Heart left ventricle (tissue), 16 donors: ENCODE data around the gene CFAP300. TPM values are rescaled to one million over a fixed set of nuclear protein-coding genes. Genes with fewer than 3 reads are reported as not detected.

Source experiments
- ATAC-seq, 4 donors: fragments of 200-7000 bp; cut with Tn5 transposase; one replicate each; pipeline ENCODE4 v1.9.1; 2020 to 2022; ENCODE audit warnings: moderate library complexity in 4 of 4, mild to moderate bottlenecking in 3 of 4, moderate number of reproducible peaks in 1 of 4
- DNase-seq, 5 donors: peaks; one replicate each; pipeline ENCODE4 v3.0.0-alpha.2; 2020
- H3K27ac ChIP-seq, 12 donors: fragments of 200-600 bp; sonication (generic) in 4 of 12; one replicate each; pipeline versions ENCODE4 v1.5.0 to v1.8.0; 2016 to 2022; ENCODE audit warnings: mild to moderate bottlenecking in 2 of 12
- H3K27me3 ChIP-seq, 9 donors: fragments of 200-600 bp; sonication (generic) in 2 of 9; one replicate each; pipeline versions ENCODE4 v1.5.1 to v1.8.0; 2016 to 2022; ENCODE audit warnings: mild to moderate bottlenecking in 3 of 9
- H3K36me3 ChIP-seq, 9 donors: fragments of 200-600 bp; sonication (generic) in 2 of 9; one replicate each; pipeline versions ENCODE4 v1.5.0 to v1.8.0; 2018 to 2022; ENCODE audit warnings: mild to moderate bottlenecking in 2 of 9
- H3K4me1 ChIP-seq, 12 donors: fragments of 200-600 bp; sonication (generic) in 4 of 12; one replicate each; pipeline versions ENCODE4 v1.5.0 to v1.8.0; 2016 to 2022; ENCODE audit warnings: mild to moderate bottlenecking in 3 of 12
- H3K4me3 ChIP-seq, 12 donors: fragments of 200-600 bp; sonication (generic) in 4 of 12; one replicate each; pipeline versions ENCODE4 v1.5.0 to v1.8.0; 2017 to 2022; ENCODE audit warnings: mild to moderate bottlenecking in 9 of 12, moderate library complexity in 4 of 12
- H3K9me3 ChIP-seq, 12 donors: fragments of 200-600 bp; sonication (generic) in 4 of 12; one replicate each; pipeline versions ENCODE4 v1.5.0 to v1.8.0; 2016 to 2022; ENCODE audit warnings: mild to moderate bottlenecking in 1 of 12
- CTCF ChIP-seq, 12 donors: fragments of 200-600 bp; sonication (generic) in 4 of 12; IDR thresholded peaks; one replicate each; pipeline versions ENCODE4 v1.5.0 to v1.8.0; 2018 to 2022; ENCODE audit warnings: antibody characterized with exemption in 12 of 12, mild to moderate bottlenecking in 5 of 12
- POLR2A ChIP-seq, 2 donors: fragments of 450-650 bp; IDR thresholded peaks; one replicate each; pipeline ENCODE4 v1.6.1; 2017; ENCODE audit warnings: antibody characterized with exemption in 2 of 2, mild to moderate bottlenecking in 2 of 2, moderate library complexity in 2 of 2
- WGBS, 4 donors: extraction: QIAGEN DNeasy Blood & Tissue Kit in 2 of 4; methylation state at CpG; one replicate each; pipeline versions ENCODE4 v1.1.5 to v1.1.7; 2013 to 2018; 5-methylcytosine and 5-hydroxymethylcytosine counted together
- intact Hi-C, 10 donors: fragments of 100-400 bp; cut with DNase I; formaldehyde crosslinking; loops; one replicate each; pipeline versions ENCODE4 v1.11.1 to v1.14.2; 2022
- polyA plus RNA-seq, 2 donors: library from polyadenylated mRNA; stranded (reverse); fragments of 200-250 nt; gene quantifications; one replicate each; pipeline ENCODE4 v1.2.3, GENCODE V29; 2013
- total RNA-seq, 9 donors: library from RNA; depleted of rRNA in 2 of 9; stranded (reverse); fragments of >200 nt in 2 of 9; fragmentation: NEBNext Ultra II Directional in 3 of 9; extraction: Animal tissue kit (Norgen Biotek cat#: 25700) in 3 of 9; gene quantifications; one replicate each; pipeline versions ENCODE4 v1.1.0 to v1.2.4, GENCODE V29; 2016 to 2023
- donor health status: ischemic (EF 13 %, LVEDD 7.1; RV severe dilation, severe dysfunction).
- donor health status: healthy with polysubstance abuse.
- donor health status: DM: no; HTN: yes; CAD: no.
- donor health status: DM: no; HTN: no; CAD: no.
- donor health status: ischemic (EF 25% LVEDD 6.9; RV normal size, moderate dysfunction).
- donor health status: ischemic (EF 25% LVEDD 5.7; RV mildly dilated, moderate dysfunction).
- donor health status: healthy.
- donor health status: DM: yes; HTN: yes; CAD: no.
- donor health status: ischemic (EF 35%, LVEDD 5.7; RV mildly dilated, moderate dysfunction).
- donor health status: nonischemic (EF 11% LVEDD 7.7; RV severe dilation, severe dysfunction).
- donor health status: DM: yes; HTN: yes; CAD: no.
- donor health status: PGD.
- donor health status: ischemic (EF 29% LVEDD 5.4; RV normal size, mild dysfunction).
- donor health status: nonischemic (EF 23%, LVEDD 6.1; RV moderate dilation, normal function).

The CFAP300 gene
- total and polyA plus RNA-seq, 11 donors = 0.15 to 0.83 (median 0.50) TPM; not detected in 2

DNA sequence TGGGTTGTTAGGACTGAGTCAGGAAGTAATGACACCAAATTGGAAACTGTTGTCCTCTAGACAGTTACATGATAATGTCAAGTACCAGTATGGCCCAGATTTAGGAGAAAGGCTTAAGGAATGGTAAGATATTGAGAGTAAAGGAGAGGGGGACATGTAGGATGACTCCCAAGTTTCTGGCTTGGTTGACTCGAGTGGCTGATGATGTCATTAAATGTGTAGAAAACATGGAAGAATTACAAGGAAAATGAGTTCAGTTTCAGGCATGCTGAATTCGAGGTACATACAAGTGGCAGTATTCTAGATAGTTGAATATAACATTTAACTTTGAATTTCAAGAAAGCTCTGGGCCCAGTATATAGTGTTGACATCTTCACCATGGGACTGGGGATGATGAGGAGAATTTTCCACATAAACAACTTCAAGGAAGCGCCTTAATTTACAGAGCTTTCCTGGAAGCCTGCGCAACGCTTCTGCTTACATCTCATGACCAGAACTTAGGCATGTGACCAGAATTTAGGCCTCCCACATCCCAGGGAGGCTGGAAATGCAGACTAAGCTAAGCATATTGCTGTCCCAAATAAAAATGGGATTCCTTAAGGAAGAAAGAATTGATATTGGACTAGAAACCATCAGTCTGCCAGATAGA is 3.8 kb downstream of the CFAP300 start:
- Histone ChIP-seq H3K27me3 (peaks cover 0 to 25% (median 13%) of the 10 kb centered on the region in 9 donors), H3K9me3 (no peaks in the 10 kb centered on the region), H3K27ac (no peak overlapping the region), H3K4me3 (no peak overlapping the region), H3K4me1 (peaks cover 0 to 10% (median 0%) of the 10 kb centered on the region in 12 donors), H3K36me3 (no peaks in the 10 kb centered on the region)
- ATAC-seq = no peak
- intact Hi-C loops = no loop called here
- WGBS, 4 donors = 74 to 94% (median 78%) methylated on average over 5 of the region's 5 CpGs
- TF ChIP-seq CTCF (IDR thresholded peaks at IDR 0.05) (no peak), POLR2A (IDR thresholded peaks at IDR 0.05) (no peak)
- no peak for DNase-seq

GRCh38 chr11:102061276-102061675 is 14.0 kb downstream of the CFAP300 start:
- Histone ChIP-seq H3K27ac (no peak overlapping the region), H3K4me1 (no peaks in the 10 kb centered on the region), H3K27me3 (no peaks in the 10 kb centered on the region), H3K36me3 (no peaks in the 10 kb centered on the region), H3K9me3 (no peaks in the 10 kb centered on the region), H3K4me3 (no peak overlapping the region)
- DNase-seq = no peak
- TF ChIP-seq POLR2A (IDR thresholded peaks at IDR 0.05) (no peak), CTCF (IDR thresholded peaks at IDR 0.05) (peak in 10 of 12 donors; percentile 15 to 56 (median 34))
- intact Hi-C loops = loop anchor here in 2 of 10 donors (5.0 to 10.0 kb wide), 2 partner anchors 211 to 214 kb away; no protein-coding TSS in a partner anchor
- ATAC-seq = peak in 3 of 4 donors; percentile 60 to 67 (median 65)
- 7 to 21% (median 12%) methylated on average over 2 of the region's 2 CpGs for WGBS, 4 donors

- no peak overlapping the region for H3K4me3 ChIP-seq
- DNase-seq (no peak), ATAC-seq (no peak)
- H3K27ac ChIP-seq = no peak overlapping the region
- TF ChIP-seq CTCF (IDR thresholded peaks at IDR 0.05) (no peak), POLR2A (IDR thresholded peaks at IDR 0.05) (no peak)
- H3K27me3 ChIP-seq = no peaks in the 10 kb centered on the region
- H3K9me3 ChIP-seq = no peaks in the 10 kb centered on the region
- H3K4me1 ChIP-seq = no peaks in the 10 kb centered on the region
- intact Hi-C loops = loop anchor here in 2 of 10 donors (5.0 to 10.0 kb wide), 2 partner anchors 210 to 213 kb away; no protein-coding TSS in a partner anchor
- no peaks in the 10 kb centered on the region for H3K36me3 ChIP-seq
- 94 to 97% (median 96%) methylated on average over 2 of the region's 2 CpGs for WGBS, 4 donors
These were observed 14.9 kb downstream of the CFAP300 start for GRCh38 chr11:102062106-102062505.

- no peak for DNase-seq
- H3K4me3 ChIP-seq = no peak overlapping the region
- TF ChIP-seq CTCF (IDR thresholded peaks at IDR 0.05) = no peak
- TF ChIP-seq POLR2A (IDR thresholded peaks at IDR 0.05) = no peak
- H3K9me3 ChIP-seq = no peaks in the 10 kb centered on the region
- no peak overlapping the region for H3K27ac ChIP-seq
- no peaks in the 10 kb centered on the region for H3K27me3 ChIP-seq
- H3K36me3 ChIP-seq = no peaks in the 10 kb centered on the region
- ATAC-seq = no peak
- intact Hi-C loops = loop anchor here in 2 of 10 donors (5.0 to 10.0 kb wide), 2 partner anchors 208 to 210 kb away; no protein-coding TSS in a partner anchor
- 90 to 97% (median 93%) methylated on average over 2 of the region's 2 CpGs for WGBS, 4 donors
- H3K4me1 ChIP-seq = no peaks in the 10 kb centered on the region
These were observed 17.1 kb downstream of the CFAP300 start for GRCh38 chr11:102064316-102064715.
